ENCODE data around the gene GMEB2. TPM values are rescaled to one million over a fixed set of nuclear protein-coding genes. Genes with fewer than 3 reads are reported as not detected.
"Not testable (repeated sequence)": the region's sequence is repeated elsewhere in the genome, so short reads cannot be mapped to it uniquely, and the experiment has no call there.

GMEB2 gene
- polyA plus RNA-seq, 1 donor: 8.0 TPM

DNA sequence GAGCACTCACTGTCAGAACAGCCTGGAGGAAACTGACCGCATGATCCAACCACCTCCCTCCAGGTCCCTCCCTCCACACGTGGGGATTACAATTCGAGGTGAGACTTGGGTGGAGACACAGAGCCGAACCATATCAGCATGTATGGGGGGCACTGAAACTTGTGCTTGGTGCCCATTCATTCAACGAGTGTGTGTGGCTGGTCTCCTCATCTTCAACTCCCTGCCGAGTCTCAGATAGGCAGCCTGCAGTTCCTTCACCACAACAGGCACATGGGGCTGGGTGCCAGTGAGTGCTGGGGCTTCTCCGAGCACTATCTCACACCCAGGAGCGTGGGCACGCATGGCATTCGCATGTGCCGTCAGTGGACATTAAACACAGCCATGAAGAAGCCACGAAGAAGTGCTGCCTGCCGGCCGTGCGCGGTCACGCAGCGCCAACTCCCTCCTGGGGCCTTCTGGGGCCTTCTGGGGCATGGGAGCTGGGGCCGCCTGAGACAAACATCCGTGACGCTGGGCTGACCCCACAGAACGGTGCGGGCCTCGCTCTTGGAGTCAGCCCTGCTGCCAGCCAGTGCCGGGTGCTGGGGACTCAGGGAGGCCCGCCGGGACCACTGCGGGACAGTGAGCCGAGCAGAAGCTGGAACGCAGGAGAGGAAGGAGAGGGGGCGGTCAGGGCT, 30.5 kb upstream of the GMEB2 start:
- DNase-seq: no peak

- DNase-seq: no peak
Measured at GRCh38 chr20:63656451-63656850, 29.6 kb upstream of the GMEB2 start.

GRCh38 chr20:63655249-63655648, 28.3 kb upstream of the GMEB2 start:
- no peak for DNase-seq

GRCh38 chr20:63653974-63654668, 27.2 kb upstream of the GMEB2 start:
- DNase-seq: no peak

DNA sequence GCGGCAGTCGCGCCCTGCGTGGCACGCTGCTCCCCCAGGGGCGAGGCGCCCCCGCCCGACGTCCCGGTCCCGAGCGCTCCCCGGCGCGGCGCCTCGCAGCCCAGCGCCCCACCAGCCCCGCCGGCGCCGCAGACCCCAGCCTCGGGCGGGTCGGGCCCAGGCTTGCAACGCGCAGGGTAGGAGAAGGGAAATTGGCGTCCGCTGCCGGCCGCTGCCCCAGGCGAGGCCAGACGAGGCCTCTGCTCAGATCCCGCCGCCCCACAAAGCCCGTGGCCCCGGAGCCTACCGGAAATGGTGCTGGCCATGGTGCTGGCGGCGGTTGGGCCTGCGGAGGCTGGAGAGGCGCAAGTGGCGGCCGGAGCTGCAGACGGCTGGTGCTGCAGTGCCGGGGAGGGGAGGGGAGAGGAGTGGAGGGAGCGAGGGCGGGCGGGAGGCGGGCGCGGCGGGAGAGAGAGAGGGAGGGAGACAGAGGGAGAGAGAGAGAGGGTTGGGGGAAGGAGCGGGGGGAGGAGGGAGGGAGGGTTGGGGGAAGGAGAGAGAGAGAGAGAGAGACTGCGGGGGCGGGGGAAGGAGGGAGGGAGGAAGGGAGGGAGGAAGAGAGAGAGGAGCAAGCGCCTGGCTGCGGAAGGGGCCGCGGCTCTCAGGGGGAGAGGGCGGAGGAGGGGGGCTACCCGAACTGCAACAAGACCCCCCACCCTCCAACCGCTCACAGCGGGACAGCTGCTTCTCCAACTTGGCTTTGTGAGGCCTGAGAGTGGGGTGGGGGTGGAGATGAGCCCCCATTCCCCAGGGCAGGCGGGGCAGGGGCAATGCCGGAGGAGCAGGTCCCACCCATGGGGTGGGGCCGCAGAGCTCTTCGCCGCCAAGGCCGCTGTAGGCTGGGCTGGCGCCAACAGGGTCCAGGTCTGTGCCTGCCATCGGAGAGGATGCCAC, 26.4 kb upstream of the GMEB2 start, which contains the start of gene STMN3:
Gene STMN3, minus strand, starts transcription at position 384 of the 933 bp plus-strand sequence. Its CDS starts 79 bp downstream, at position 305.
- DNase-seq: peak; percentile 89

GRCh38 chr20:63652192-63652980, 25.5 kb upstream of the GMEB2 start:
- DNase-seq: no peak

GRCh38 chr20:63651942-63652191, 25.0 kb upstream of the GMEB2 start:
- DNase-seq: no peak

DNA sequence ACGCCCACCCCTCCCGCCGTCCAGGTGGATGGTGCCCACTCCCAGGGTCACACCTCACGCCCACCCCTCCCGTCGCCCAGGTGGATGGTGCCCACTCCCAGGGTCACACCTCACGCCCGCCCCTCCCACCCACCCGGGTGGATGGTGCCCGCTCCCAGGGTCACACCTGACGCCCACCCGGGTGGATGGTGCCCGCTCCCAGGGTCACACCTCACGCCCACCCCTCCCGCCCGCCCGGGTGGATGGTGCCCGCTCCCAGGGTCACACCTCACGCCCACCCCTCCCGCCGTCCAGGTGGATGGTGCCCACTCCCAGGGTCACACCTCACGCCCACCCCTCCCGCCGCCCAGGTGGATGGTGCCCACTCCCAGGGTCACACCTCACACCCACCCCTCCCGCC, 23.6 kb upstream of the GMEB2 start:
- DNase-seq: not testable (repeated sequence)

GRCh38 chr20:63648895-63649589, 22.1 kb upstream of the GMEB2 start:
- DNase-seq: no peak

DNA sequence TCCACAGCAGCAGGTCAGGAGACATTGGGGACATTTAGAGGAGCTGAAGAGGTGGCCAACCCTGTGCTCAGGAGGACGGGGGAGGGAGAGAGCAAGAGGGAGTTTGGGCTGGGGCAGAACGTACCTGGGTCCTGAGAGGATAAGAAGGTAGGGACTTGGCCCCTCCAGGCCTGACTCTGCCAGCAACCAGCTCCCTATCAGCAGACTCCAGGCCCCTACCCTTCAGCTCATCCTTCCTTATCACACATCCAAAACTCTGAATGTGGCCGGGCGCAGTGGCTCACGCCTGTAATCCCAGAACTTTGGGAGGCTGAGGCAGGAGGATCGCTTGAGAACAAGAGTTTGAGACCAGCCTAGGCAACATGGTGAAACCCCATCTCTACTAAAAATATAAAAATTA, 21.3 kb upstream of the GMEB2 start:
- no peak for DNase-seq

DNA sequence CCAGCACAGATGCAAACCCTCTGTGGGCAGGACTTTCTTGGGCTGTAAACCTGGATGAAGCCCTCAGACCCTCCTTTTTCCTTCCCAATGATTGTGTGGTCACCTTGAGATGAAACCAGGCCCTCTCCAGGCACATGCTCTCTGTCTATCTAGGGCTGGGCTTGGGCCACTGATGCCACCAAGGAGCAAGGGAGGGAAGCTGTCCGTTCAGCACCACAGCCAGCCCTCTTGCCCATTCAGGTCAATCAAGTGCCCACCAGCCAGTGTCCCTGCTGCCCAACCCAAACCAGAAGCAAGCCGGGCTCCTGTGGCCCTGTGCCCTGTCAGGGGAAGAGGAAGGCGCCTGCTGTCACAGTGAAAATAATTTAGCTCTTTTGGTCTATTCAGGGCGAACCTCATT, 18.3 kb upstream of the GMEB2 start:
- no peak for DNase-seq

DNA sequence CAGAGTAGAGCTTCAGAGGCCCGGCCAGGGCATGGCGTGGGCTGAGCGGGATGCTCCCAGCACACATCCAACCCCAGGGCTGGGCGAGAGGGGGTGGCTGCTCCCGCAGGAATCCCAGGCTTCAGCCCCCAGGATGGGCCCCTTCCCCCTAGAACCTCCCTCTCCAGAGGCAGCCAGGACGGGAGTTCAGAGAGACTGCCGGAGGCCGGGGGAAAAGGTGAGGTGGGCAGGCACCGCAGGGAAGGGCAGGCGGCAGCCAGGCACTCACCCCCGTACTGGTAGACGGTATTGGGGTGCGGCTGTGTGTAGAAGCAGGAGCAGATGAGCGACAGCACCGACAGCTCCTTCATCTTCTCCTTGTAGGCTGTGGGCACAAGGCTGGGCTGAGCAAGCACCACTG, 17.0 kb upstream of the GMEB2 start:
- no peak for DNase-seq

- DNase-seq: no peak
Measured at GRCh38 chr20:63643499-63643898, 16.6 kb upstream of the GMEB2 start.

- DNase-seq: no peak
Measured at GRCh38 chr20:63642527-63643247, 15.8 kb upstream of the GMEB2 start.

GRCh38 chr20:63641792-63642523, 15.1 kb upstream of the GMEB2 start:
- DNase-seq: peak; percentile 66

- no peak for DNase-seq
Measured at GRCh38 chr20:63641146-63641791, 14.4 kb upstream of the GMEB2 start.

GRCh38 chr20:63640686-63641085, 13.8 kb upstream of the GMEB2 start:
- not testable (repeated sequence) for DNase-seq

- DNase-seq: no peak
Measured at GRCh38 chr20:63640086-63640485, 13.2 kb upstream of the GMEB2 start.

- DNase-seq: no peak
Measured at GRCh38 chr20:63639093-63639975, 12.4 kb upstream of the GMEB2 start.

All from hindlimb muscle (tissue), 1 donor.